ENCODE data around the gene GOLGA8N. TPM values are rescaled to one million over a fixed set of nuclear protein-coding genes. Genes with fewer than 3 reads are reported as not detected.
"Not testable (repeated sequence)": the region's sequence is repeated elsewhere in the genome, so short reads cannot be mapped to it uniquely, and the experiment has no call there.

GOLGA8N gene
- total RNA-seq, result 10 to 100 TPM in 1 of 4 donors, 1 to 10 TPM in 3; 3.0 to 23.3 (median 5.2) TPM

DNA sequence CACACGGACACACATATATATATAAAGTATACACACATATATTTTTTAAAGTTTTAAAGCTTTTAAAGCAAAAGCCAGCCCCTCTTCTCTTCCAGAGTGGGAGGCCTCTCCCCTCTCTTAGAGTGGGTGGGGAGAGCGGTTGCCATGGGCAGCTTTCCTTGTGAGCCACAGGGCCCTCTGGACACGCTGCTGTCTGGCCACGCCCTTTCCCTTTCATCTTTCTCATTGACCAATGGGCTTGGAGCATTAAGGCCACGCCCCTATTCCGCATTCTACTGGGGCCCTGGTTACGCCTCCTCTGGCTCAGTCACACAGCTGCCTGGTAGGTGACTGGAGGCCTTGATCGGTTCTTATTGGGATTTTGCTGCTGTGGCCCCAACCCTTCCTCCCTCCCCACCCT is at the start of gene GOLGA8N:
Gene GOLGA8N, plus strand, starts transcription at position 306 of the 400 bp plus-strand sequence.
- not testable (repeated sequence) for DNase-seq (ENCODE audit: low spot score in 2 of 2); H3K4me1 ChIP-seq; H3K27ac ChIP-seq; H3K4me3 ChIP-seq; H3K36me3 ChIP-seq; H3K27me3 ChIP-seq; H3K9me3 ChIP-seq
- WGBS, result 87% methylated on average over 6 of the region's 8 CpGs

DNA sequence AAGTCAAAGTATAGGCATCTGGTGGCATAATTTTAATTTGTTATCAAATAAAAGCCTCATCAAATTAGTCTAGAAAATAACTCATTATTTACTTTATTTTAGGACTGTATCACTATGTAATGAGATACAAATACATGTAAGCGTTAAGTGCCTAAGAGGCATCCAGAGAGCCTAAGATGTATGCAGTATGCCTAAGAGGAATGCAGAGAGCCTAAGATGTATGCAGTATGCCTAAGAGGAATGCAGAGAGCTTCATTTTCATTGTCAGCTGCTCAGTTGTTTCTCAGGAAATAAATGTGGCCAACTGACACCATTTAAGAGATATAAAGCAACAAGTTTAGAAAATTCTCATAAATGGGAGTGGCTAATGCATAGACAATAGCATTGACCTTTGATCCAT is 49.8 kb upstream of the GOLGA8N start:
- not testable (repeated sequence) for H3K36me3 ChIP-seq; H3K27ac ChIP-seq; H3K4me1 ChIP-seq; DNase-seq (ENCODE audit: low spot score in 2 of 2); H3K27me3 ChIP-seq; H3K9me3 ChIP-seq; H3K4me3 ChIP-seq
- WGBS, result no CpG with 5 or more reads among the region's 1 CpG

DNA sequence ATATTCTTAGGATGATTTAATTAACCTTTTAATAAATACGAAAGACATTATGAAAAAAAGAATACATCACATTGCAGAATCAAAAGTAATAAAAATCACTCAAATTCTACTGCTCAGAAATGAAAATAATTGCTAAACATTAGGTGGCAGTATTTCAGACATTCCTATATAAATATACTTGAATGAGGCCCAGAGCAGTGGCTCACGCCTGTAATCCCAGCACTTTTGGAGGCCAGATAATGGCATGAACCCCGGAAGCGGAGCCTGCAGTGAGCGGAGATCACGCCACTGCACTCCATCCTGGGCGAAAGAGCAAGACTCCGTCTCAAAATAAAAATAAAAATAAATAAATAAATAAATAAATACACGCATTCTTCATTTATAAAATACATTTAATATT is 48.1 kb upstream of the GOLGA8N start:
- not testable (repeated sequence) for H3K36me3 ChIP-seq; DNase-seq (ENCODE audit: low spot score in 2 of 2); H3K9me3 ChIP-seq; H3K4me3 ChIP-seq; H3K27me3 ChIP-seq; H3K27ac ChIP-seq; H3K4me1 ChIP-seq
- whole genome bisulfite sequencing, result no CpG with 5 or more reads among the region's 9 CpGs

DNA sequence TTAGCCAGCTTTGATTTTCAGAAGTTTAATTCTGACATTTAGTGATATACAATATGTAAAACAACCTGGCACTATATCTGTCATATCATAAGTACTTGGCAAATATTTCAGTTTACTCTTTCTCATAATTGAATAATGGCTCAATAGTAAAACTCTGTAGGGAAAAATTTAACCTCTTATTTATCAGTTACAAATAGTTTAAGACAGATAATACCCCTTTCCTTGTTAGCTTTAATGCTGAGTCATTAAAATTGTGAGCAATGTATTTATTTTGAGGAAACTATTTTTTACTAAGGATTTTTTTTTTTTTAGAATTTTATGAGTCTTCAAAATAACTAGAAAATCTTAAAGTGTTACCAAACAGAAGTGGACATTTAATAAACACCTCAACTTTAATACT is 38.7 kb upstream of the GOLGA8N start:
- H3K4me1 ChIP-seq; DNase-seq (ENCODE audit: low spot score in 2 of 2); H3K4me3 ChIP-seq; H3K27me3 ChIP-seq; H3K27ac ChIP-seq; H3K36me3 ChIP-seq; H3K9me3 ChIP-seq: not testable (repeated sequence)

DNA sequence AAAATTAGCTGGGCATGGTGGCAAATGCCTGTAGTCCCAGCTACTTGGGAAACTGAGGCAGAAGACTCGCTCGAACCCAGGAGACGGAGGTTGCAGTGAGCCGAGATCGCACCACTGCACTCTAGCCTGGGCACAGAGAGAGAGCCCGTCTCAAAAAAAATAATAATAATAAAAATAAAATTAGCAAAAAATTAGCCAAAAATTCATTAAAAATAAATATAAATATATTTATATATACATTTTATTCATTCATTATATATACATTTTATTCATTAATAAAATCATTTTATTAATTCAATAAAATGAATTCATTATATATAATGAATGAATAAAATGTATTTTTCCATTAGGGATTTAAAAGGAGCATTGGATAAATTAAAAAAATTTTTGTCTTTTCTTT is 31.1 kb upstream of the GOLGA8N start:
- not testable (repeated sequence) for H3K9me3 ChIP-seq; H3K4me1 ChIP-seq; H3K36me3 ChIP-seq; H3K27me3 ChIP-seq; DNase-seq (ENCODE audit: low spot score in 2 of 2); H3K27ac ChIP-seq; H3K4me3 ChIP-seq
- 83% methylated on average over 6 of the region's 6 CpGs for WGBS

DNA sequence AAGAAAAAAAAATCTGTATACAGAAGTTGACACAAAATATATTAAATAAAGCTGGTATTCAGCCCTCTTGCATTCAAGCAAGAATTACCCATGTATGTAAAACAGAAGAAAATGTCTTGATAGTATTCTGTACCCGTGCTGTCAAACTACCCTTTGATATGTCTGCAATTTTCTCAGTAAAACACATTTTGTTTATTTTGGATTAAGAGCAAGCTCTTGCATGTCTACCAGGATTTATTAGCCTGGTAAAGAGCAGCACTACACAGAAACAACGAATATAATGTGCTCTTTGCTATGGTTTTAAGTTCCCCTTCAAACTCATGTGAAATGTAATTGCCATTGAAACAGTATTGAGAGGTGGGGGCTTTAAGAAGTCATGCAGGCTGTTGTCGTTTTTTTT is 24.3 kb upstream of the GOLGA8N start:
- H3K27ac ChIP-seq; H3K4me1 ChIP-seq; H3K27me3 ChIP-seq; H3K9me3 ChIP-seq; H3K4me3 ChIP-seq; DNase-seq (ENCODE audit: low spot score in 2 of 2); H3K36me3 ChIP-seq: not testable (repeated sequence)
- 40% methylated on average over 1 of the region's 3 CpGs for WGBS

DNA sequence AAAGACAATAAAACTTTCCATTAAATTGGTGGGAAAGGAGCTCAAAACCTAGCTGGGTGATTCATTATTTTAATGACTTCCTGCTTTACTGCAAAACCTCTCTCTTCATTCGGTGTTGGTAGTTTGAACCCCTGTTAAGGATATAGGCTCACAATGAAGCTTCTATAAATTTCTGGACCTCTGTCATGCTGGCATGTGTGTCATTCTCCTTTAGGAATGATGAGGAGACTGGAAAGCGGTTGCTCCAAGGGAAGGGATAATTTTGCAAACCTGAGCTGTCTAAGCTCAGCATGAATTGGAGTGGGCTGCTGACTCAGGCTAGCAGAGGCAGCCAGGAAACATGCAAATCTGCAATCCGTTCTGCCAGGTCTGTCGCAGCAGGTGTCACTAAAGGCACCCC is 14.8 kb upstream of the GOLGA8N start:
- no CpG with 5 or more reads among the region's 4 CpGs for WGBS
- H3K27me3 ChIP-seq; H3K4me3 ChIP-seq; H3K9me3 ChIP-seq; H3K36me3 ChIP-seq; H3K4me1 ChIP-seq; H3K27ac ChIP-seq; DNase-seq (ENCODE audit: low spot score in 2 of 2): not testable (repeated sequence)

DNA sequence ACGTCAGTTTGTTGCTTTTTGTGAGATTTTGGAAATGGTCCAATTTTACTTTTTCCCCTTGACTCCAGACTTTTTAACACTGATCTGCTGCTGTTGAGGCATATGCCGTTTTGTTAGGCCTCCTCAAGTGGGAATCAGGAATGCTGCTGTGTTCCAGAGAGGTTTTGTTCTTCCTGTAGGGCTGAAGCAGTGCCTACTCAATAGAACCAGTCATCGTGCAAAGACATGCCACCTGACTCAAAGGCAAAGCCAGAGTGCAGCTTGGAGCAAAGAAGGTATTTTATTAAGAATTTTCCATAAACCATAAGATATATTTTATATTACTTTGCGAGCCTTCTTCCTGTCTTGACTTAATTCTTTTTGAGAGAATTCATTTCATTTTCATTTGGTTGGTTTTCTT is 7.4 kb upstream of the GOLGA8N start:
- DNase-seq (ENCODE audit: low spot score in 2 of 2); H3K27ac ChIP-seq: not testable (repeated sequence)

DNA sequence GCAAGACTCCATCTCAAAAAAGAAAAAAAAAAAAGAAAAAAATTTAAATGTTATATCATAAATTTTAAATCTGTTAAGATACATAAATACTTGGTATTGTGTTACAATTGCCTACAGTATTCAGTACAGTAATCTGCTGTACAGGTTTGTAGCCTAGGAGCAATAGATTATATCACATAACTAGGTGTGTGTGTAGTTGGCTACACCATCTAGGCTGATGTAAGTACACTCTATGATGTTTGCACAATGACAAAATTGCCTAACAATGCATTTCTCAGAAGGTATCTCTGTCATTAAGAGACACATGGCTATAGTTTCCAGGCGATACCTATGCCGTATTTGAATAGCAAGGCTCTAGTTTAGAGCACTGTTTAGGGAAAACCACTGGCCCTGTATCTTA is 16.3 kb downstream of the GOLGA8N start:
- H3K27ac ChIP-seq; H3K27me3 ChIP-seq; H3K4me1 ChIP-seq; H3K9me3 ChIP-seq; DNase-seq (ENCODE audit: low spot score in 2 of 2); H3K36me3 ChIP-seq; H3K4me3 ChIP-seq: not testable (repeated sequence)
- 80% methylated on average over 2 of the region's 2 CpGs for WGBS

More for the DNA sequence above, 7.4 kb upstream of the GOLGA8N start:
- not testable (repeated sequence) for H3K27me3 ChIP-seq, H3K4me3 ChIP-seq, H3K36me3 ChIP-seq, H3K9me3 ChIP-seq, H3K4me1 ChIP-seq
- 80% methylated on average over 2 of the region's 4 CpGs for WGBS

DNA sequence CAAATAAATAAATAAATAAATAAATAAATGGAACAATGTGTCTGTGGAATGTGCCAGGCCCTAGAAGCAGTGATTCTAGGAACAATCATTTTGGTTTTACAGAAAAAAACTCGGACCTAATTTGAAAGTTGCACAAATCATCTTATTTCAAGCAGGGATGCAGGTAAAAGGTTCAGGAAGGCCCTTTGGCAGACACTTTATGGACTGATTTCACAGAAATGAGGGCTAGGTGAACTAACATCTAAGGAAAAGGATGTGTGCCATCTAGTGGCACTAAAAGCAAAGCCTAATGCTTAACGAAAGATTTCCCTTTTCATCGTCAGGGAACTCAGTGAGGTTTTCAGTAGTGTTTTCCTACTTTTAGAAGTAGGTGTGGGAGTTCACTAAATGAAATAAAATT is 17.5 kb downstream of the GOLGA8N start:
- H3K4me3 ChIP-seq; H3K27me3 ChIP-seq; H3K27ac ChIP-seq; H3K9me3 ChIP-seq; H3K36me3 ChIP-seq; H3K4me1 ChIP-seq; DNase-seq (ENCODE audit: low spot score in 2 of 2): not testable (repeated sequence)
- 10% methylated on average over 1 of the region's 3 CpGs for WGBS

DNA sequence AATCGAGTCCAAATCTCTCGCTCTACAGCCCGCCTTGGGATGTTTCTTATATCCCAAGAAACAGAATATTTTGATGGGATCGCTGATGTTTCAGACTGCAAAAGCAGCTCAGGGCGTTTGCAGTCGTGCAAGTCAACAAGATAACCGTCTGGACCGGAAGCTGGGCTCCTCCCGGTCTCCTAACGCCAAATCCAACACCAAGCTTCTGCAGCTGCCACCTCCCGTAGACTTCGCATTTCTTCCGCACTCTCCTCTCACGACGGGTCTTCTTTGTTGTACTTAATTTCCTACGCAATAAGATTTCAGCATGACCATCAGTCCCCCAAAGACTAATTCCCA is 21.4 kb downstream of the GOLGA8N start:
- WGBS, result 0% methylated on average over 5 of the region's 16 CpGs
- not testable (repeated sequence) for H3K4me1 ChIP-seq, H3K36me3 ChIP-seq, H3K9me3 ChIP-seq, H3K27me3 ChIP-seq
- Histone ChIP-seq H3K27ac (peak overlapping the region; percentile 70), H3K4me3 (peak overlapping the region; percentile 59)
- DNase-seq (ENCODE audit: low spot score in 2 of 2), result peak in 1 of 2 donors; percentile 71

DNA sequence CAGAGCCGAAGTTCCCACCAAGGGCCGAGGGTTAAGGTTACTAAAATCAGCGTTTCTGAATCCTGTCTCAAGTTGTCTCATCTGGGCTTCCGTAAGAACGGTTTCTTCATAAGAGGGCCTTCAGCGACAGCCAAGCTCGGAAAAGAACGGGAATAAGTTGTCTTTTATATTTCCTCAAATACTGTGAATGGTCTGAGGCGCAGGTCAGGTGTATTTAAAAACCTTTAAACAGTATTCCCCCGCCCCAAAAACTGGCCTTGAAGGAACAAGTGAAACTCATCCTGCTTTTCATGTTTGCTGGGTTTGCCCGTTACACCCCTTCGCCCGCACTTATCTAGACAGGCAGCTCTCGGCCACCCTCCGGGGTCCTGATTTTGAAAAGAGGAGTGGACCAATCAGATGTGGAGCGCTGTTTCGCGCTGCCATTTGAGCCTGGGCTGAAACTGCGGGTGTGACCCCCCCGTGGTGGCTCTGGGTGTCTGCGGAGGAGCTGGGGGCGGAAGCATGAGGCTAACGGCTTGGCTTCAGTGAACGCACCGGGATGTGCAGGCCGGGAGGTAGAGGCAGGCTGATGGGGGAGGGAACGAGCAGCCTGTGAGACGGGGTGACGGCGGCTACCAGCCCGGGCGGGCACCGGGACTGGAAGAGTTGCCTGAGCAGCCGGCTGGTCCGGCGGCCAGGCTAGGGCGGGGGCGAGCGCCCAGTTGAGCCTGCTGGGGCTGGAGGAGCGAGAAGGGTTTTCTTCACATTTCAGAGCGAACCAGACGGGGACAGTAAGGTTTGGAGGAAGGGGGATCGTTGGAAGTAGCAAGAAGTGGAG is 22.0 kb downstream of the GOLGA8N start, which contains the start of gene ARHGAP11A:
Gene ARHGAP11A, plus strand, starts transcription at position 454 of the 820 bp plus-strand sequence. CDS start 708 bp downstream, outside the sequence.
- Histone ChIP-seq H3K4me3 (peak within 1 kb of the TSS; percentile 59), H3K27ac (peak within 1 kb of the TSS; percentile 70)
- DNase-seq (ENCODE audit: low spot score in 2 of 2), result peak; percentile 79 to 82
- WGBS, result 0% methylated on average over 16 of the region's 43 CpGs
- not testable (repeated sequence) for H3K27me3 ChIP-seq, H3K4me1 ChIP-seq, H3K36me3 ChIP-seq, H3K9me3 ChIP-seq

DNA sequence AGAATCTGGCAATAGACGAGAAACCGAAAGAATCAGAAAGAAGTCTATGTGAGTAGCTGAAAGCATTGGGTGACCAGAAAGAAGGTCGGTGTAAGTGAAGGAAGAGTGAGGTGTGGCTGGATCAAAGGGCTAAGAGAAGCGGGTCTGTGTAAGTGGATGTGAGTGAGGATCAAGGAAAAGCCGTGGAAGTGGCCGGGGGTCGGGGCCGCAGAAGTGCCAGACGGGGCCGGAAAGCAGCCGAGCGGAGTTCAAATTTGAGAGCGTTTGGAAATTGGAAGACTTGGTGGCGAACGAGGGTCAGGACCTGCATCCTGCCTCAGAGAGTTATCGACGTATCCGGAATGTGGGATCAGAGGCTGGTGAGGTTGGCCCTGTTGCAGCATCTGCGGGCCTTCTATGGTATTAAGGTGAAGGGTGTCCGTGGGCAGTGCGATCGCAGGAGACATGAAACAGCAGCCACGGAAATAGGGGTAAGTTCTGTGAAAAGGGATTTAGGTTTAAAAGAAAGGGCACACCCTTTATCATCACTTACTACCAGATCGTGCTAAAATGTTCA is 22.7 kb downstream of the GOLGA8N start:
- H3K4me3 ChIP-seq, result peak overlapping the region; percentile 59
- not testable (repeated sequence) for H3K4me1 ChIP-seq; DNase-seq (ENCODE audit: low spot score in 2 of 2); H3K9me3 ChIP-seq; H3K27ac ChIP-seq; H3K36me3 ChIP-seq; H3K27me3 ChIP-seq
- under 1% methylated on average over 24 of the region's 24 CpGs for WGBS
